GM19043 (cell line): ENCODE data around the gene PNPO.

Experiments
- ATAC-seq: cut with Tn5 transposase; IDR thresholded peaks from one replicate; pipeline ENCODE4 v1.9.1; 2021; ENCODE audit warnings: low read depth; ENCODE audit not compliant: unreplicated experiment

The PNPO gene

GRCh38 chr17:47948706-47949196 lies 7.4 kb downstream of the PNPO start:
- ATAC-seq, result no peak

DNA sequence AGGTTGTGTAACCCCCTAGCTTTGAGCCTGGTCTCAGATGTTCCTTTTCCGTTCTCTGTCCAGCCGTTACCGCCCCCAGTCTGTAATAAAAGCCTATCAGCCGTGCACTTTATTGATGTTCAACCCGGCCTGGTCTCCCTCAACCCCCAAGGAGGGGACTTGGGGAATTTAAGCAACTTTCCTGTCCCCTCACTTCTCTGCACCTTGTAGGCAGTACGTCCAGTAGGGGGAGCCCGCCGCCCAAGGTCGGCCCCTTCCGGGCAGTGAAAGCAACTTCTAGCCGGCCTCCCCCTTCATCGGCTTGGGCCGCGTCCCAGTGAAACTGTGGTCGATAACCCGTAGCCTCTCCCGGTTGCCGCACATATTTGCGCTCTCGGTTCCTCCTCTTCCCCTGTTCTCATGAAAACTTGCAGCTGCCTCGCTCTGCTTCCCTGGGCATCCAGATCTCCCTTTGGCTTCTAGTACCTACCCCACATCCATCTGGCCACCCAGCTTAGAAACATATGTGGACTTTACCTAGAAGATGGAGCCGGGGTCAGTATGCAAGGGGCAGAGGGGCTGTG lies 7.9 kb downstream of the PNPO start:
- ATAC-seq, result no peak

GRCh38 chr17:47949946-47950345 lies 8.6 kb downstream of the PNPO start:
- ATAC-seq, result no peak

DNA sequence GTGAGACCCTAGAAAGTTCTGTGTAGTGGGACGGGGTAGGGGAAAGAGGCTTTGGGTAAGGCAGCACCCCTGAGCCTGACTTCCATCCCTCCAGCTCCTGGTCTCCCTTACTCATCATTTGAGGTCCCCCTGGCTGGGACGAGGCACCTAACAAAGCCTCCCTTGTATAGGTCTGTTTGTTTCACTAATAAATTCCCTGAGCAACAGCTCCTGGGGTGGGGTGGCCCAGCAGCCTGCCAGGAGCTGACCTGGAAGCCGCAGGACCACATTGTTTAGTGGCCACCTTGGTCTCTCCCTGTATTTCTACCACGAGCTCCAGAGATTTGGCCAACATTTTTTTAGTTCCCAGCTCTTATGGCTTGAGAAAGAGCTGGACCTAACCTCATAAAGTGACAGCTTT lies 9.1 kb downstream of the PNPO start:
- no peak for ATAC-seq

DNA sequence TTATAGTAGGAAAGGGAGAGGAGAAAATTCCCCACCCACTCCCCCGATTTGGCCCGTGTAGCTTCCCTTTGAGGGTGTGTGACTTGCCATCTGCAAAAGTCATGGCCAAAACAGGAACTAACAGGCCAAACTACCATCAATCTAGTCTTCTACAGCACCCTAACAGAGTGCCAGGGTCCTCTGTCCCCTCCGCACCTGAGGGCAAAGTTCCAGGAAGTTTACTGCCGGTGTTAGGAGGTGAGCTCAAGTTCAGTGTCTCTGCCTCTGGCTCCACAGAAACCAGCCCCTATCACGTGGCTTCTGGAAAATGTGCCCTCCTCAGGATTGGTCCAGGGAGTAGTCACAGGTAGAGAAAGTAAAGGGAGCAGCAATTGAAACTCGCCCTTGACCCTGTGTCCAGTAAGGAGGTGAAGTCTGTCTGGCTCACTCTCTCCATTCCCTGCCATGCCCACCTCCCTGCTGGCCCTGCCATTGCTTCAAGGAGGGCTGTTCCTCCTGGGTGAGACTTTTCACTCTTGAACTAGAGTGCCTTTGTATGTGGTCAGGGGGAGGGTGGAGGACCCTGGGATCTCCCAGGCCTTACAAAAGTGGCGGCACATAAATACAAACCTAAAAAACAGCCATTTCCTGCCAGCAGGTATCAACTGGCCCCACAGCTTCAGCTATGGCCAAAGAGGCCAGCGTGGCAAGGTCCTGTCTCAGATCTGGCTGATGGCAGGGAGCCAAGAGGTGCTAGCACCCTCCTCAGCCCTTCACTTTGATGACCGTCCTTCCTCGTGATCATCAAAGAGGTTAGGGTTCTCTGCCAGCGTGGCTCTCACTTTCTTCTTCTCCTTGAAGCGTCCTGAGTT lies 11.0 kb downstream of the PNPO start:
- ATAC-seq, result no peak

DNA sequence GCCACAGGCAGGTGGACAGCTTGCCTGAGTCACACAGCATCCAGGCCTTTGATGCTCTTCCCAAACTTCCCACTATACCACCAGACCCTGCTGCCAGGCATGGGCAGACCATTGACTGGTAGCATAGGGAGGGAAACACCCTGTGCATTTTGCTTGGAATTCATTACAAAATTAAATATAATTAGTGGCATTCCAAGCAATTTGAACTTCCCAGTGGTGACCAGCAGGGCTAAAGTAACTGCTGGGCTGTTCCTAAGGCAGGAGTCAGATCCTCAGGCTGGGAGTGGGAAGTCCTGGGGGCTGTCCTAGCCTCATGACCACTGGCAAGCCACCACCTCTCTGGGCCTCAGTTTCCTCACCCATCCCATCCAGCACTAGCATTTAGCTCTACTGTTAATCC lies 12.5 kb downstream of the PNPO start:
- no peak for ATAC-seq

GRCh38 chr17:47955497-47956461 lies 14.4 kb downstream of the PNPO start:
- ATAC-seq, result no peak

DNA sequence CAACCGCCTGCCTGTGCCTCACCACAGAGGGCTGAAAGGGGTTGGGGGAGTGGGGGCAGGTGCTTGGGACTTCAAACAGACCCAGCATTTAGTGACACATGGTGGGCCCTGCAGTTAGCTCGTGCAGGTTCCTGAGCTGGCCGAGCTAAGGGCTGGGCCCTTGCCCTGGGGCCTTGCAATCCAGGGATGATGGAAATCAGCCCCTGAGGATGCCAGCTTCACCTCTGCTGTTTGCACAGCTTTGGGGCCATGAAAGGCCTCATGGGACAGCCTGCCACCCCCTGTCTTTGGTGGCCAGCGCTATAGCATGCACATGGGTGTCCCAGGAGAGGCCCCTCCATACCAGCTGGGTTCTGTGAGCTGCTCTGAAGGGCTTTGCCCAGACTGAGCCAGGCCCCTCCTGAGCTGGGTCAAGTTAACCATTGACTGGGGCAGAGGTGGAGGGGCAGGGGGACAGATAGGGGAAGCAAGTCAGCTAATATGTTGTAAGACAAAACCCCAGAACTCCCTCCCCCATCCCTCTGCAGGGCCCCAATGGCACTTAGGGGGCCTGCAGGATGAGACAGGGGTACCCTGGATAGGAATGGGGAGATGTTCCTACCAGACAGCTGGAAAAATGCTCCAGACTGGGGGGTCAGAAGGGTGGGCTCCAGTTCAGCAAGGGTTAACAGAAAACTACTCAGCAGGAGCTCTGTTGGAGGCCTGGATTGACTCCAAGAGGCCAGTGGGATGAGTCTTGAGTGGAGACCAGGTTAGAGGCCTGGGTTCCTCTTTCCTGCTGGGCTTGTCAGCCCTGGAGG lies 15.6 kb downstream of the PNPO start:
- no peak for ATAC-seq

DNA sequence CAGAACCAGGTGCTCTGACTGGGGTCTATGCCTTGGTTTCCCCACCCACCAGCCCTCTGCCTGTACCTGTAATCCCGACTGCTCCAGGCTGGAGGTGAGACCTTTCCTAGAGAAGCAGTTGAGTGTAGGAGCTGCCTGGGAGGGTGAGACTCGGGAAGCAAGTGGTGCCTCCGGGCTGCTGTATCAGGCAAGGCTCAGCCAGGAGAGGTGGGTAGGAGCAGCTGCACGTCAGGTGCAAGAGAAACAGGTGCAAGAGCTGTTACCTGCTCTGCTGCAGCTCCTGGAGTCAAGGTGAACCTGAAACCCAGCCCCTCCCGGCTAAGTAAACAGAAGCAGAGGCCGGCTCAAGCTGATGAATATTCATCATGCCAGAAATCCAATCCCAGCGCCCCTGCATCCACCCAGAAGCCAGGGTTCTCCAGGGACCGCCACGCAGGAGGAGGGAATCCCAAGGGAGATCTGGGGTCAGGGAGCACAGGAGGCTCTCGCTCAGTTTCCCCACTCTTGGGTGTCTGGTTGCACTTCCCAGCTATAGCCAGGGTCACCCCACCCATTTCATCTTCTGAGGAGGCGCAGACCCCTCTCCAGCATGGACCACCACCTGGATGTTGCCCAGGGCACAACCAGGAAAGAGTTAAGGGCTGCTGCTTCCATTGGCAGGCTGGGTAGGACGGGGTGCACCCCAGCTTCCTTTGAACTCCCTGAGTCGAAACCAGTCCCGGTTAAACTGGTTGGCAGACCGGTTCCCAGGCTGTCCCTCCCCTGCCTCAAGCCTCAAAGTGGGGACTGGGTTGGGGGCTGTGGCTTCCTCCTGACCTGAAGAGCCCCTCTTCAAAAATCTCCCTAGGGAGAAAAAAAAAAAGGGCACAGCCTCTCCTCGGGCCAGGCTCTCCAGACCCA lies 16.5 kb downstream of the PNPO start, which contains the start of gene PRR15L:
PRR15L (minus strand) TSS at position 293 of the 900 bp plus-strand sequence. CDS start 4,649 bp downstream, outside the sequence.
- no peak for ATAC-seq

DNA sequence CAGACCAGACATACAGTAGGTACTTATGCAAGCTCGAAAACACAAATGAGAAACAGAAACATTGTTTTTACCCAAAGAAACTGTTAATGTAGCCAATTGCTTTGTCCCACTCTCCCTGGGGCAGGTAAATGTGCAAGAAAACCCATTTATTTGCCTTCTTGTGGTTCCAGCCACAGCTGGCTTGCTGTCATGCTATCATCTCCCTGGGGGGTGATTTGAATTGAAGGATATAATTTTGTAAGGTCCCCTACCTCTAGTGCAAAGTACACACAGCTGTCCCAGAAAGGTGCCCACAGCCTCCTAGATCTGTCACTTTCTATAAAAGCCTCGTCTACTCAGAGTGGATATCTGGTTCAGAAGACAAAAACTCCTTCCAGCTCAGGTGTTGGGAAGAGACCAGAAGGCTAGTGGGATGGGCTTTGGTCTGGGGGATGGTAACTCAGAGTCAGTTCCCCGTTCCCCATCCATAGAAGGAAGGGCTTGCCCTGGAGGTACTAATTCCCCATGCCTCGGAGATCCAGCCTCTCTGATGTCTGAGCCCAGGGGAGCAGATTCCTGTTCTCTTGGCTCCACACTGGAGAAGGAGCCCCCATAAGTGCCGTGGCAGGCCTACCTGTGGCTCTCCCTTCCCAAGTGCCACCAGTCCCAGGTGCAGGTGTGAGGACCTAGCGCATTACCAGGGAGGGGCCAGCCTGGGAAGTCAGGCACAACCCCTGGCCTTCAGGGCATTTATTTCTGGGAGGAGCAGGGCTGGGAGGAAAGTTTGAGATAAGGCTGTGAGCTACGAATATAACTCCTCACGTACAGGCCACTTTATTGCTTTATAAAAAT lies 18.7 kb downstream of the PNPO start:
- no peak for ATAC-seq

DNA sequence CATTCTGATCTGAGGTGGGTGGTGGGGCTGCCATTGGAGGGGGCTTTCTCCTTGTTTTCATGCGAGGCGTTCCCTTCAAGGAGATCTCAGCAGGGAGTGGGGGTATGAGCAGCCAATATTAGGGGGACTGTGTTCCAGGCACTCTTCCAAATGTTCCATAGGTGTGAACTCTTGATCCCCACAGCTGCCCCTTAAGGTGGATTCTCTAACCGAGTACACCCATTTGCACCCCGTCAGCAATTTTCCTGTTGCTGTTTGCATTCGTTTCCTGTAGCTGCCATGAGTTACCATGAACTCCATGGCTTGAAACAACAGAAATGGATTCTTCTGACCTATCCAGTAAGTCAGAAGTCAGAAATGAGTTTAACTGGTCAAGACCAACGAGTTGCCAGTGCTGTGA lies 20.0 kb downstream of the PNPO start:
- no peak for ATAC-seq

- ATAC-seq, result no peak
Measured at GRCh38 chr17:47962901-47963300, 21.5 kb downstream of the PNPO start.

DNA sequence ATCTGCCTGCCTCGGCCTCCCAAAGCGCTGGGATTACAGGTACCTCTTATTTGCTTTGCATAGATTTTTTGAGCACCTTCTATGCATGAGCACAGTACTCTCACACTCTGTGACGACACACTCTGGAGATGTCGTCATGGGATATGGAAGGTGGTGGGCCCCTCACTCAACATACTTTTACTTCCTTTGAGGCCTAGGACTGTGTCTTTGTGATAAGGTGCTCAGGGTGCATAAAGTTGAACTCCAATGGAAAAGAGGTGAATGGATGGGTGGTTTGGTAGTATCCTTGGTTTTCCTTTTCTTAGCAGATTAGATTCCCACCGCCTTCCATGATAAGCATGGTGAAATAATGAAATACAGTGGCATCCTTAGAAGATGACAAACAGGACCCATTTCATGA lies 23.5 kb downstream of the PNPO start:
- ATAC-seq, result no peak

GRCh38 chr17:47966079-47966519 lies 24.7 kb downstream of the PNPO start:
- no peak for ATAC-seq

GRCh38 chr17:47967607-47968252 lies 26.4 kb downstream of the PNPO start:
- ATAC-seq, result no peak

GRCh38 chr17:47968836-47969235 lies 27.5 kb downstream of the PNPO start:
- no peak for ATAC-seq

- no peak for ATAC-seq
Measured at GRCh38 chr17:47969930-47970724, 28.8 kb downstream of the PNPO start.
